Skeletal muscle satellite cell (primary cell): ENCODE measurements around the gene TMCO6.

ENCODE experiments used
- H3K27me3 ChIP-seq: 2 replicates; pipeline ENCODE4 v1.7.0; 2013; ENCODE audit warnings: low read length; ENCODE audit not compliant: control insufficient read depth, insufficient read depth
- H3K36me3 ChIP-seq: 2 replicates; pipeline ENCODE4 v1.7.0; 2013; ENCODE audit warnings: mild to moderate bottlenecking, control low read depth, low read length; ENCODE audit not compliant: insufficient read depth
- H3K4me1 ChIP-seq: 2 replicates; pipeline ENCODE4 v1.7.0; 2013; ENCODE audit warnings: low read length; ENCODE audit not compliant: control insufficient read depth, insufficient read depth
- H3K4me2 ChIP-seq: 2 replicates; pipeline ENCODE4 v1.7.0; 2013; ENCODE audit warnings: mild to moderate bottlenecking, low read length
- H3K4me3 ChIP-seq: 2 replicates; pipeline ENCODE4 v1.7.0; 2013; ENCODE audit warnings: low read length
- H3K9ac ChIP-seq: 2 replicates; pipeline ENCODE4 v1.7.0; 2013; ENCODE audit warnings: mild to moderate bottlenecking, low read depth, low read length, moderate library complexity
- H3K9me3 ChIP-seq: replicated peaks from 2 replicates; pipeline ENCODE4 v1.7.0; 2013; ENCODE audit warnings: mild to moderate bottlenecking, control low read depth, low read length

TMCO6 gene

DNA sequence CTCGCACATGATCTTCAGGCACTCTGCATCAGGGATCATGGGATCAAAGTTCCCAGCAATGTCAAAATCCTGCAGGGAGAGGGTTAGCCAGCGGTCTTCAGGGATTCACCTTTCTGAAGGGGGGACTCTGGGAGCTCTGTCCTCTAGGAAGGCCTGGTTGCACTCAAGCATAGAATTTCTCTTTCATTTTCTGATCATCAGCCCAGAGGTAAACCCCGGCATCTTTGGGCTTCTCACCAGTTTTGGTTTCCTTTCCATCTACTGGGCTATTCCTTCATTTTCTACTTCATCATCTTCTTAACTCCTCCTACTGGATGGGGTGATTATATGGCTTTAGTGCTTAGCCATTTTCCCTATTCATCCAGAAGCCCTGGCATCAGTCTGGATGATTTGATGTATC, 38.7 kb downstream of the TMCO6 start:
- Histone ChIP-seq H3K9ac (no peak overlapping the region), H3K27me3 (no peaks in the 10 kb centered on the region), H3K36me3 (peaks cover 83% of the 10 kb centered on the region), H3K9me3 (no peaks in the 10 kb centered on the region), H3K4me1 (no peaks in the 10 kb centered on the region), H3K4me3 (no peak overlapping the region), H3K4me2 (no peak overlapping the region)

GRCh38 chr5:140678993-140679392, 39.7 kb downstream of the TMCO6 start:
- Histone ChIP-seq H3K4me3 (no peak overlapping the region), H3K4me1 (no peaks in the 10 kb centered on the region), H3K9me3 (no peaks in the 10 kb centered on the region), H3K9ac (no peak overlapping the region), H3K27me3 (no peaks in the 10 kb centered on the region), H3K4me2 (no peak overlapping the region), H3K36me3 (peaks cover 82% of the 10 kb centered on the region)

GRCh38 chr5:140690376-140690932, 51.2 kb downstream of the TMCO6 start:
- Histone ChIP-seq H3K4me2 (peak overlapping the region; percentile 81), H3K27me3 (no peaks in the 10 kb centered on the region), H3K4me3 (peak overlapping the region; percentile 83), H3K4me1 (peaks cover 11% of the 10 kb centered on the region), H3K9me3 (no peaks in the 10 kb centered on the region), H3K36me3 (peaks cover 42% of the 10 kb centered on the region), H3K9ac (peak overlapping the region; percentile 96)

GRCh38 chr5:140690941-140691924, 52.0 kb downstream of the TMCO6 start, which contains the start of the genes HARS1 and HARS2:
TSS of gene HARS1 (minus strand) at chr5:140691370. CDS start at chr5:140691304, 66 bp downstream.
TSS of gene HARS2 (plus strand) at chr5:140691455. CDS start at chr5:140691649, 194 bp downstream.
- H3K36me3 ChIP-seq: peaks cover 49% of the 10 kb centered on the region
- no peaks in the 10 kb centered on the region for H3K9me3 ChIP-seq
- H3K27me3 ChIP-seq: no peaks in the 10 kb centered on the region
- H3K4me1 ChIP-seq: peaks cover 11% of the 10 kb centered on the region
- peak within 1 kb of the TSS; percentile 96 for H3K9ac ChIP-seq
- H3K4me2 ChIP-seq: peak within 1 kb of the TSS; percentile 97
- peak within 1 kb of the TSS; percentile 83 for H3K4me3 ChIP-seq

DNA sequence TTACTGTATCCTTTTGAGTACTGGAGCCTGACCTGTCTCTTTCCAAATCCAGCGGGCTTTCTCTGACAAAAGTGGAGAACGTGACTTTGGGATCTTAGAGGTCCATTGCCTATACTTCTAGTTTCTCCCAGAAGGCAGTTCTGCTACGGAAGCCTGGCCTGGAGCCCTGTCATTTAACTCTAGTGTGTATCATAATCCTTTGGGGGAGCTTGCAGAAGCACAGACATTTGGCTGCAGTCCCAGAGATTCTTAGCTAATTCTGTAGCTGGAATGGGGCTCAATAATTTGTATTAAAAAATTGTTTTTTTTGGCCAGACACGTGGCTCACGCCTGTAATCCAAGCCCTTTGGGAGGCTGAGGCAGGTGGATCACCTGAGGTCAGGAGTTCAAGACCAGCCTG, 55.0 kb downstream of the TMCO6 start:
- H3K4me2 ChIP-seq: peak overlapping the region; percentile 17
- H3K9ac ChIP-seq: no peak overlapping the region
- peaks cover 11% of the 10 kb centered on the region for H3K4me1 ChIP-seq
- no peaks in the 10 kb centered on the region for H3K27me3 ChIP-seq
- H3K36me3 ChIP-seq: peaks cover 61% of the 10 kb centered on the region
- H3K9me3 ChIP-seq: no peaks in the 10 kb centered on the region
- no peak overlapping the region for H3K4me3 ChIP-seq
